Colonic mucosa (tissue), 4 donors: ENCODE results near the gene GRIN2C. TPM values are rescaled to one million over a fixed set of nuclear protein-coding genes. Genes with fewer than 3 reads are reported as not detected.

Source experiments
- DNase-seq: peaks from one replicate; pipeline ENCODE4 v3.0.0-alpha.2; 2020
- H3K27ac ChIP-seq: fragments of 200-600 bp; one replicate; pipeline ENCODE4 v1.8.0; 2021
- H3K27me3 ChIP-seq: fragments of 200-600 bp; one replicate; pipeline ENCODE4 v1.8.0; 2021
- H3K36me3 ChIP-seq: fragments of 200-600 bp; one replicate; pipeline ENCODE4 v1.8.0; 2021
- H3K4me1 ChIP-seq: fragments of 200-600 bp; one replicate; pipeline ENCODE4 v1.8.0; 2021; ENCODE audit warnings: mild to moderate bottlenecking
- H3K4me3 ChIP-seq: fragments of 200-600 bp; one replicate; pipeline ENCODE4 v1.8.0; 2021
- H3K9ac ChIP-seq, 2 donors: one replicate each; pipeline ENCODE4 v1.7.0; 2013; ENCODE audit warnings: control low read depth in 2 of 2, low read depth in 2 of 2, low read length in 2 of 2
- H3K9me3 ChIP-seq: fragments of 200-600 bp; one replicate; pipeline ENCODE4 v1.8.0; 2021
- intact Hi-C: fragments of 100-400 bp; cut with DNase I; formaldehyde crosslinking; loops from one replicate; pipeline ENCODE4 v1.14.1; 2022
- total RNA-seq, 2 donors: library from RNA; stranded (reverse); fragmentation: NEBNext Ultra II Directional in 1 of 2; extraction: Animal tissue kit (Norgen Biotek cat#: 25700) in 1 of 2; gene quantifications; one replicate each; pipeline ENCODE4 v1.2.1, GENCODE V29; 2021
- TF ChIP-seq, protein P1 (sequence below): fragments of 200-600 bp; IDR thresholded peaks from one replicate; pipeline ENCODE4 v1.8.0; 2022; ENCODE audit warnings: antibody characterized with exemption, mild to moderate bottlenecking
- donor health status: healthy.
- donor health status: DM: no; HTN: no; CAD: no.
- donor health status: DM: no; HTN: no; CAD: no.

Gene GRIN2C
- total RNA-seq, 2 donors from 2014 or later, result 0.16 to 0.30 TPM

DNA sequence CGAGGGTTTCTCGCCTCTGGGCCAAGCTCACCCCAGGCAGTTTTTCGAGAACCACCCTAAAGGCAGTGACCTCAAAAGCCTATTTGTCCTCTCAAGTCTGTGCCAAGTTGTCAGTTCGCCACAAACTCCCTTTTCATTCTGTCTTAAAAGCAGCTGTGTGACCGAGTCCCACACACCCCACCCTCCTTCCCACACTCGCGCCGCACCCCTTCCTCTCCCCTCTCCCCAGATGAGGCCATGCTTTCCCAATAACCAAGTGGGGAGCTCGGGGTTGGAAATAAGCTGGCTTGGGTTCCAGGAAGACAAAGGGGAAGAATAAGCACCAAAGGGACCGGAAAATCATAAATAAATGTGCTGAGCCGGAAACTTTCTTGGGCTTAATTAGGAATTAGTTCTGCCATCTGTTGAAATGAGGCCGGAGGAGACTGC, 36.7 kb downstream of the GRIN2C start:
- Histone ChIP-seq H3K9ac (no peak overlapping the region), H3K27me3 (no peaks in the 10 kb centered on the region), H3K36me3 (no peaks in the 10 kb centered on the region), H3K4me1 (no peaks in the 10 kb centered on the region), H3K9me3 (no peaks in the 10 kb centered on the region), H3K27ac (no peak overlapping the region), H3K4me3 (no peak overlapping the region)
- DNase-seq, result no peak
- TF ChIP-seq, protein P1, sequence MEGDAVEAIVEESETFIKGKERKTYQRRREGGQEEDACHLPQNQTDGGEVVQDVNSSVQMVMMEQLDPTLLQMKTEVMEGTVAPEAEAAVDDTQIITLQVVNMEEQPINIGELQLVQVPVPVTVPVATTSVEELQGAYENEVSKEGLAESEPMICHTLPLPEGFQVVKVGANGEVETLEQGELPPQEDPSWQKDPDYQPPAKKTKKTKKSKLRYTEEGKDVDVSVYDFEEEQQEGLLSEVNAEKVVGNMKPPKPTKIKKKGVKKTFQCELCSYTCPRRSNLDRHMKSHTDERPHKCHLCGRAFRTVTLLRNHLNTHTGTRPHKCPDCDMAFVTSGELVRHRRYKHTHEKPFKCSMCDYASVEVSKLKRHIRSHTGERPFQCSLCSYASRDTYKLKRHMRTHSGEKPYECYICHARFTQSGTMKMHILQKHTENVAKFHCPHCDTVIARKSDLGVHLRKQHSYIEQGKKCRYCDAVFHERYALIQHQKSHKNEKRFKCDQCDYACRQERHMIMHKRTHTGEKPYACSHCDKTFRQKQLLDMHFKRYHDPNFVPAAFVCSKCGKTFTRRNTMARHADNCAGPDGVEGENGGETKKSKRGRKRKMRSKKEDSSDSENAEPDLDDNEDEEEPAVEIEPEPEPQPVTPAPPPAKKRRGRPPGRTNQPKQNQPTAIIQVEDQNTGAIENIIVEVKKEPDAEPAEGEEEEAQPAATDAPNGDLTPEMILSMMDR, result no peak
- intact Hi-C loops, result no loop called here

DNA sequence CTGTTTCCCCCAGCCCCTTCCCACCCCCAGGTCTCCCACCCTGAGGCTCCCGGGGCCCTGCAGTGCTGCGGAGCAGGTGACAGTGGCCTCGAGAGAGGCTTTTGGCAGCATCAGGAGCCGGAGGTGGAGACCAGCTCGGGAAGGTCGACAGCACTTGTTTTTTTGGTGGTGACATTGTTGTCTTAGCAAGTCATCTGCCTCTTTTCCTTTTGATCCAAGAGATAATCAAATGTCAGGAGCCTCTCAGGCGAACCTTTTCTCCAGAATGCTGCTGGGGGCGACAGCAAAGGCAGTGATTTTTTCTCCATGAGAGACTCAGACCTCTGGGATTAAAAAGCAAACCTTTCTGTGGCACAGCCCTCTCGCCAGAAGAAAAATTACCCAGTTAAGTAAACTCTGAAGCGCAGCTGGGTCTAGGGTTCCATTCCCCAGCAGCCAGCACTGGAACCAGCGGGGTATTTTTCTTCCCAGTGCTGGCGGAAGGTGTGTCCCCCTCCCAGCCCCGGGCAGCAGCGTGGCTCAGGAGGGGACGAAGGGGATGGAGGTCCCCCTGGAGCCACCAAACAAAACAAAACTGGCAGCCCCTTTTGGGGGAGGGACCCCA, 37.2 kb downstream of the GRIN2C start:
- no peaks in the 10 kb centered on the region for H3K4me1 ChIP-seq
- H3K9me3 ChIP-seq, result no peaks in the 10 kb centered on the region
- no peaks in the 10 kb centered on the region for H3K36me3 ChIP-seq
- intact Hi-C loops, result no loop called here
- no peak overlapping the region for H3K4me3 ChIP-seq
- TF ChIP-seq, protein P1, result no peak
- H3K27me3 ChIP-seq, result no peaks in the 10 kb centered on the region
- DNase-seq, result no peak
- no peak overlapping the region for H3K27ac ChIP-seq
- no peak overlapping the region for H3K9ac ChIP-seq

DNA sequence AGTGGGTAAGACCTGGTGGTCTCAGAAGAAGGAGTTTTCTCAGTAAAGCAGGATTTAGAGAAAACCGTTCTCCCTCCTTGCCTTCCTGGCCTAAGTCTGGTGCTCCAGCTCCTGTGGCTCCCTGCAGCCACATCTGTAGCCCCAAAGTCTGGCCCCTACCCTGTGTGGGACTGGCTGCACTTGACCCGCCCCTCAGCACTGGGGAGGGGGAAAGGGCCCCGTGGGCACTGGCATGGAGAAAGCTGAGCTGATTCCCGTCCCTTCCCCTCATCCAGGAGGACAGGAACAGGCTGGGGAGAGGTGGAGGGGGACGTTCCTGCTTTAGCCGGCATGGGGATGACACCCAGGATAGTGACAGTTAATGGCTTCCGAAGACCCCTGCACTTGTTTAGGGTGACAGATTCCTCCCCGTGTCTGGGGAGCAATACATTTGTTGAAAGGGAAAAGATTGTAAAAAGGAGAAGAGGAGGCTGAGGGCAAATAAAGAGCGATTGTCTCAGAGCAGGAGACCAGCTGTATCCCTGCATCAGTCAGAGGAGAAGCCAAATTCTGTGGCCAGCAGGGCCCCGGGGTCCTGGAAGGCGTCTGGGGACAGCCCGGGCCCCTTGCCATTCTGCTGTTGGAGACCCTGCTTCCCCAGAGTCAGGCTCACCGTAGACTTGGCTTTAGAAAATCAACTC, 37.9 kb downstream of the GRIN2C start:
- no peak overlapping the region for H3K27ac ChIP-seq

DNA sequence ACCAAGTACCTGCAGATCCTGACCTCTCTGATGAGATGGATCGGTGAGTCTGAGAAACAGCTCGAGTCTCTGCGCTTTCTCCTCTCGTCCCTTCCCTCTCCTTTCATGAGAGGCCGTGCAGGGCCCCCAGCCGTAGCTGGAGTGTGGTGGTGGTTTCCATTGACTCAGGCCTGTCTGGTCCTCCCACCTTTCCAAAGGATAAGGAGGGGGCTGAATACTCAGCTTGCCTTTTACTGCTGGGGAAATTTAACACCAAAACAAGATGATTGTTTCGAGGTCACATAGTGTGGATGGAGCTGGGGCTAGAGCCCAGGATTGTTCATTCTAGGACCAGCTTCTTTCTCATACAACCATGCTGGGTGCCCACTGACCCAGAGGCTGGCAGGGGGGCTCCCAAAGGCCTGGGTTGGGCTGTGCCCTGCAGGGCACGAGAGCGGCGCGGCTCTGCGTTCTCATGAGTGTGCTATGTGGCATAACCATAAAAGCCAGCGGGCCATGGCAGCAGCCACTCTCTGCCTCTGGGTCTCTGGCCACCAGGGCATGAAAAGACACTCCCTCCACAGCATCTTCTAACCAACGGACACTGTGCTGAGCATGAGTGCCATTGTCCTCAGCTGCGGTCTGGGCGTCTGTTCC, 39.8 kb downstream of the GRIN2C start:
- TF ChIP-seq, protein P1, result no peak
- no peaks in the 10 kb centered on the region for H3K36me3 ChIP-seq
- intact Hi-C loops, result no loop called here

More for the DNA sequence above, 37.9 kb downstream of the GRIN2C start:
- no peaks in the 10 kb centered on the region for H3K4me1 ChIP-seq
- H3K27me3 ChIP-seq, result no peaks in the 10 kb centered on the region
- TF ChIP-seq, protein P1, result no peak
- no peaks in the 10 kb centered on the region for H3K9me3 ChIP-seq
- intact Hi-C loops, result no loop called here
- no peak overlapping the region for H3K9ac ChIP-seq
- no peak for DNase-seq
- H3K4me3 ChIP-seq, result no peak overlapping the region
- no peaks in the 10 kb centered on the region for H3K36me3 ChIP-seq

DNA sequence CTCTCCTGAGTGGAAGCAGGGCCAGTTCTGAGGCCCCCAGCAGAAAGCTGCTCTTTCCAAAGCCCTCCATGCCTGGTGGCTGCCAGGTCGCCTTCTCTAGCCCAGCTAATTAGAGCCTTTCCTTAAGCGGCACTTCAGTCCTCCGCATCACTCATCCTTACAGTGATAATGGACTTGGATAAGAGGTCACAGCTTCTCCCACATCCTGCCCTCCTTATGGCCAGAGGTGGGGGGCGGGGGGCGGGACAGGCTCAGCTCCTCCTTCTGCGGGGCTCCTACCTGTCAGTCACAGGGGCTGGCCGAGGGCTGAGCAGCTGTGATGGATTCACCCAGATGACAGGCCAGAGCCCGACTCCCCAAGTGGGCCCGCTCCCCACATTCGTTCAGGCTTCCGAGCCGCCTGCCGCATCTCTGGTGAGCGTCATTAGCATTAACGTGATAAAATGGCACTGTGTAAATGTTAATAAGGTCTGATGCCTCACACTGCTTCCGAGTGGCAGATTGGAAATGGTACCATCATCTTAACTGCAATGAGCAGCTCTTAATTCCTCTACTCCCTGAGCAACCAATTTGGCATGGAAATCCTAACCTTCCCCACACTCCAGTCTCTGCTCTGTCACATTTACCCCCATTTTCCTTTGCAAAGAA, 41.3 kb downstream of the GRIN2C start:
- Histone ChIP-seq H3K27me3 (no peaks in the 10 kb centered on the region), H3K27ac (no peak overlapping the region), H3K36me3 (no peaks in the 10 kb centered on the region), H3K4me3 (no peak overlapping the region), H3K4me1 (no peaks in the 10 kb centered on the region), H3K9ac (no peak overlapping the region), H3K9me3 (no peaks in the 10 kb centered on the region)
- TF ChIP-seq, protein P1, result no peak
- no peak for DNase-seq
- intact Hi-C loops, result no loop called here

More for the DNA sequence above, 39.8 kb downstream of the GRIN2C start:
- H3K9ac ChIP-seq, result no peak overlapping the region
- no peaks in the 10 kb centered on the region for H3K27me3 ChIP-seq
- no peaks in the 10 kb centered on the region for H3K9me3 ChIP-seq
- H3K4me1 ChIP-seq, result no peaks in the 10 kb centered on the region
- DNase-seq, result no peak
- no peak overlapping the region for H3K4me3 ChIP-seq
- H3K27ac ChIP-seq, result no peak overlapping the region
